ENCODE measurements around the gene PACRG. TPM values are rescaled to one million over a fixed set of nuclear protein-coding genes. Genes with fewer than 3 reads are reported as not detected.

Gene PACRG
- polyA plus RNA-seq, 1 donor (not counting 4 experiments of a cell fraction or from before 2014, with no cell fraction given): 0.31 TPM

DNA sequence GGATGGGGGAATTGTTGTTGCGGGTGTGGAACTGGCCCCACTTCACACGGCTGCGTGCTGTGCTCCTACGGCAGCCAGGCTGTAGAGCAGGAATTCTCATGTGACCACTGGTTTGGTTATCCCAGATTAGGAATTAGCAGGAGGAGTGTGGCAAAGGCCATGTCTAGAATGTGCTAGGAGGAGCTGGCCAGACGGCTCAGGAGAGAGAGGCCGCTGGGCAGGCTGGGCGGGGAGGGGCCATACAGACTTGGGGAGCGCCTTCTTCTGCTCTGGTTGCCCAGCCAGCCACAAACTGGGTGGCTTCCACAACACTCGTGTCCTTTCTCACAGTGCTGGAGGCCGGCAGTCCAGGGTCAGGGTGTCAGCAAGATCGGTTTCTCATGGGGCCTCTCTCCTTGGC lies 441.7 kb downstream of the PACRG start:
- Histone ChIP-seq H3K27ac (ENCODE audit: control insufficient read depth, insufficient read depth, low read length) (no peak overlapping the region), H3K4me2 (ENCODE audit: control insufficient read depth, extremely low read depth, insufficient read depth, low read depth, low read length) (no peak overlapping the region), H3K4me1 (ENCODE audit: control insufficient read depth, extremely low read depth, insufficient read depth, low read length) (no peaks in the 10 kb centered on the region), H2AFZ (ENCODE audit: control insufficient read depth, low read length) (no peak overlapping the region), H3K9me3 (ENCODE audit: control insufficient read depth, low read depth, low read length) (no peaks in the 10 kb centered on the region), H3K4me3 (ENCODE audit: control insufficient read depth in 2 of 3, extremely low read depth in 1 of 3, insufficient read depth in 2 of 3, low read depth in 1 of 3, low read length in 3 of 3) (no peak overlapping the region), H3K9ac (ENCODE audit: control insufficient read depth, extremely low read depth, insufficient read depth, low read length) (no peak overlapping the region), H4K20me1 (ENCODE audit: control insufficient read depth, extremely low read depth, insufficient read depth, low read length) (no peaks in the 10 kb centered on the region), H3K36me3 (ENCODE audit: control insufficient read depth in 2 of 2, extremely low read depth in 1 of 2, insufficient read depth in 2 of 2, low read length in 2 of 2) (no peaks in the 10 kb centered on the region), H3K79me2 (ENCODE audit: control insufficient read depth, insufficient read depth, low read length) (no peaks in the 10 kb centered on the region), H3K9me1 (ENCODE audit: control insufficient read depth, extremely low read depth, insufficient read depth, low read length) (no peaks in the 10 kb centered on the region), H3K27me3 (ENCODE audit: control insufficient read depth, extremely low read depth, insufficient read depth, low read length) (no peaks in the 10 kb centered on the region)
- dilution Hi-C loops (cut with MboI; ENCODE audit: extremely low pct_ligation_motif_present, low sequenced_read_pairs): no loop called here
- no peak for TF ChIP-seq EZH2 (IDR thresholded peaks at IDR 0.05; ENCODE audit: low read length)
- TF ChIP-seq, protein P1, sequence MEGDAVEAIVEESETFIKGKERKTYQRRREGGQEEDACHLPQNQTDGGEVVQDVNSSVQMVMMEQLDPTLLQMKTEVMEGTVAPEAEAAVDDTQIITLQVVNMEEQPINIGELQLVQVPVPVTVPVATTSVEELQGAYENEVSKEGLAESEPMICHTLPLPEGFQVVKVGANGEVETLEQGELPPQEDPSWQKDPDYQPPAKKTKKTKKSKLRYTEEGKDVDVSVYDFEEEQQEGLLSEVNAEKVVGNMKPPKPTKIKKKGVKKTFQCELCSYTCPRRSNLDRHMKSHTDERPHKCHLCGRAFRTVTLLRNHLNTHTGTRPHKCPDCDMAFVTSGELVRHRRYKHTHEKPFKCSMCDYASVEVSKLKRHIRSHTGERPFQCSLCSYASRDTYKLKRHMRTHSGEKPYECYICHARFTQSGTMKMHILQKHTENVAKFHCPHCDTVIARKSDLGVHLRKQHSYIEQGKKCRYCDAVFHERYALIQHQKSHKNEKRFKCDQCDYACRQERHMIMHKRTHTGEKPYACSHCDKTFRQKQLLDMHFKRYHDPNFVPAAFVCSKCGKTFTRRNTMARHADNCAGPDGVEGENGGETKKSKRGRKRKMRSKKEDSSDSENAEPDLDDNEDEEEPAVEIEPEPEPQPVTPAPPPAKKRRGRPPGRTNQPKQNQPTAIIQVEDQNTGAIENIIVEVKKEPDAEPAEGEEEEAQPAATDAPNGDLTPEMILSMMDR (optimal IDR thresholded peaks at IDR 0.05 in 1 of 3, IDR thresholded peaks at IDR 0.05 in 1 of 3, conservative IDR thresholded peaks at IDR 0.05 in 1 of 3; ENCODE audit: extremely low read depth in 1 of 3, insufficient read depth in 2 of 3, low read length in 3 of 3): no peak
- FAIRE-seq (no peak), DNase-seq (ENCODE audit: low read depth, low spot score) (no peak)

DNA sequence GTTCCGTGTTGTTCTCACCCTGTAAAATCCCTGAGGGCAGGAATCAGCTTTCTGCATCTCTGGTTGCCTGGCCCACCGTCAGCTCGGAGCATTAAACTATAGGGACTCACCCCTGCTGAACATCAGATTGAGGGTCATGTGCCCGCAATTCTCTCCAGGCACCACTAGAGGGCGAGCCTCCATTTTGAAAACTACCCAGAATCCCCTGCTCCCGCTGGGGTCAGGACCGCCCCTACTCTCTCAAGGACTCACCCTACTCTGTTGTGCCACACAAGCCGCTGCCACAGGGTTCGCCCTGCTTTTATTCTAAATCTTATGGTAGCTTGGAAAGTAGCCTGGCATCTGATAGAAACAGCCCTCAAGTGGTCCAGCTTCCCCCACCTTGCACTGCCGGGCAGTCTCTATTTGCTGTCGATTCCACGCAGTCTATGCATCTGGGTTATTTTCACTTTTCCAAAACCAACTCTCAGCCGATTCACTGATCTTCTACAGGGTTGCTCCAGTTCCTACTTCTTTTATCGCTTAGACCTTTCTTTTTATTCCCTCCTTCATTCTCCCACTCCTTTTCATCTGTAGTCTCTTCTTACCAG lies 442.6 kb downstream of the PACRG start:
- H3K9me3 ChIP-seq (ENCODE audit: control insufficient read depth, low read depth, low read length): no peaks in the 10 kb centered on the region
- no peaks in the 10 kb centered on the region for H3K27me3 ChIP-seq (ENCODE audit: control insufficient read depth, extremely low read depth, insufficient read depth, low read length)
- no peak overlapping the region for H3K9ac ChIP-seq (ENCODE audit: control insufficient read depth, extremely low read depth, insufficient read depth, low read length)
- H3K79me2 ChIP-seq (ENCODE audit: control insufficient read depth, insufficient read depth, low read length): no peaks in the 10 kb centered on the region
- DNase-seq (ENCODE audit: low read depth, low spot score) (no peak), FAIRE-seq (no peak)
- dilution Hi-C loops (cut with MboI; ENCODE audit: extremely low pct_ligation_motif_present, low sequenced_read_pairs): no loop called here
- no peaks in the 10 kb centered on the region for H4K20me1 ChIP-seq (ENCODE audit: control insufficient read depth, extremely low read depth, insufficient read depth, low read length)
- H3K4me3 ChIP-seq (ENCODE audit: control insufficient read depth in 2 of 3, extremely low read depth in 1 of 3, insufficient read depth in 2 of 3, low read depth in 1 of 3, low read length in 3 of 3): no peak overlapping the region
- TF ChIP-seq, protein P1 (optimal IDR thresholded peaks at IDR 0.05 in 1 of 3, IDR thresholded peaks at IDR 0.05 in 1 of 3, conservative IDR thresholded peaks at IDR 0.05 in 1 of 3; ENCODE audit: extremely low read depth in 1 of 3, insufficient read depth in 2 of 3, low read length in 3 of 3): peak; percentile 65 to 80 (median 69)
- no peak for TF ChIP-seq EZH2 (IDR thresholded peaks at IDR 0.05; ENCODE audit: low read length)
- H3K9me1 ChIP-seq (ENCODE audit: control insufficient read depth, extremely low read depth, insufficient read depth, low read length): no peaks in the 10 kb centered on the region
- no peak overlapping the region for H3K27ac ChIP-seq (ENCODE audit: control insufficient read depth, insufficient read depth, low read length)
- no peak overlapping the region for H3K4me2 ChIP-seq (ENCODE audit: control insufficient read depth, extremely low read depth, insufficient read depth, low read depth, low read length)
- no peaks in the 10 kb centered on the region for H3K36me3 ChIP-seq (ENCODE audit: control insufficient read depth in 2 of 2, extremely low read depth in 1 of 2, insufficient read depth in 2 of 2, low read length in 2 of 2)
- H2AFZ ChIP-seq (ENCODE audit: control insufficient read depth, low read length): no peak overlapping the region
- H3K4me1 ChIP-seq (ENCODE audit: control insufficient read depth, extremely low read depth, insufficient read depth, low read length): no peaks in the 10 kb centered on the region
